H1 (cell line): ENCODE measurements around the gene CLCF1. TPM values are rescaled to one million over a fixed set of nuclear protein-coding genes. Genes with fewer than 3 reads are reported as not detected.

ENCODE experiments used
- CTCF ChIA-PET: fragments of 300-600 bp; sonication (Branson Sonifier 250); formaldehyde crosslinking; loops from one replicate; lab custom pipeline; 2021; ENCODE audit not compliant: partially characterized antibody; lab: Charles Lee
- POLR2A ChIA-PET: fragments of 300-600 bp; sonication (Branson Sonifier 250); formaldehyde crosslinking; loops from one replicate; lab custom pipeline; 2021; ENCODE audit warnings: inconsistent platforms; ENCODE audit not compliant: partially characterized antibody; lab: Charles Lee
- DNase-seq, 2 experiments: peaks; one replicate each; pipeline versions ENCODE4 v3.0.0 to v3.0.0-alpha.2; 2010 to 2022; ENCODE audit warnings: low spot score in 2 of 2, low read depth in 1 of 2, mixed read lengths in 1 of 2
- FAIRE-seq: peaks from 2 replicates; lab custom pipeline; 2011; peaks lifted over from hg19 to GRCh38; lab: Jason Lieb, UNC
- H2AFZ ChIP-seq: 2 replicates; pipeline ENCODE4 v1.8.1; 2012; ENCODE audit warnings: low read length, inconsistent platforms
- H2AK5ac ChIP-seq: 2 replicates; pipeline ENCODE4 v1.6.1; 2013; ENCODE audit warnings: low read depth, low read length
- H2BK120ac ChIP-seq: replicated peaks from 2 replicates; pipeline ENCODE3; 2013; ENCODE audit warnings: low read depth, low read length, inconsistent platforms
- H2BK12ac ChIP-seq: 2 replicates; pipeline ENCODE4 v1.6.1; 2013; ENCODE audit warnings: low read depth, low read length
- H2BK15ac ChIP-seq: 2 replicates; pipeline ENCODE4 v1.6.1; 2013; ENCODE audit warnings: low read length
- H2BK20ac ChIP-seq: 2 replicates; pipeline ENCODE4 v1.6.1; 2013; ENCODE audit warnings: low read length
- H2BK5ac ChIP-seq: 2 replicates; pipeline ENCODE4 v1.6.1; 2013; ENCODE audit warnings: low read depth, low read length
- H3K14ac ChIP-seq: 2 replicates; pipeline ENCODE4 v1.6.1; 2013; ENCODE audit warnings: inconsistent platforms; ENCODE audit not compliant: insufficient read length
- H3K18ac ChIP-seq: 2 replicates; pipeline ENCODE4 v1.6.1; 2013; ENCODE audit warnings: low read length; ENCODE audit errors: extremely low read depth
- H3K23ac ChIP-seq: 2 replicates; pipeline ENCODE4 v1.6.1; 2013; ENCODE audit warnings: inconsistent platforms; ENCODE audit not compliant: insufficient read length
- H3K23me2 ChIP-seq: 2 replicates; pipeline ENCODE4 v1.6.1; 2013; ENCODE audit warnings: low read depth, low read length
- H3K27ac ChIP-seq: 2 replicates; pipeline ENCODE4 v1.6.1; 2011; ENCODE audit warnings: low read depth, low read length, inconsistent platforms
- H3K27me3 ChIP-seq, 4 experiments: replicated peaks in 1 of 4; 1 replicate in 1 of 4; 2 replicates in 3 of 4; pipeline versions ENCODE4 v1.6.1 to v1.8.1; 2011 to 2013; ENCODE audit warnings: low read length in 3 of 4, mild to moderate bottlenecking in 3 of 4, inconsistent platforms in 2 of 4, mixed read lengths in 2 of 4, moderate library complexity in 1 of 4; ENCODE audit not compliant: control insufficient read depth in 3 of 4, insufficient read depth in 3 of 4; ENCODE audit errors: extremely low read depth in 1 of 4
- H3K36me3 ChIP-seq, 4 experiments: 2 replicates each; pipeline versions ENCODE4 v1.6.1 to v1.8.1; 2011 to 2013; ENCODE audit warnings: mild to moderate bottlenecking in 4 of 4, low read length in 3 of 4, moderate library complexity in 2 of 4, control low read depth in 1 of 4, inconsistent platforms in 1 of 4; ENCODE audit not compliant: insufficient read depth in 4 of 4, control insufficient read depth in 2 of 4
- H3K4ac ChIP-seq: replicated peaks from 2 replicates; pipeline ENCODE3; 2013; ENCODE audit warnings: low read length, low read depth, mixed read lengths, inconsistent platforms; ENCODE audit not compliant: insufficient read length
- H3K4me1 ChIP-seq, 4 experiments: replicated peaks in 1 of 4; 1 replicate in 1 of 4; 2 replicates in 3 of 4; pipeline versions ENCODE4 v1.6.1 to v1.8.1; 2011 to 2013; ENCODE audit warnings: low read length in 3 of 4, inconsistent platforms in 2 of 4, mixed read lengths in 1 of 4; ENCODE audit not compliant: insufficient read depth in 4 of 4, control insufficient read depth in 3 of 4
- H3K4me2 ChIP-seq, 2 experiments: 2 replicates each; pipeline versions ENCODE4 v1.6.1 to v1.8.1; 2011 to 2013; ENCODE audit warnings: low read depth in 2 of 2, low read length in 2 of 2, control low read depth in 1 of 2, inconsistent platforms in 1 of 2, mild to moderate bottlenecking in 1 of 2; ENCODE audit not compliant: insufficient read depth in 1 of 2
- H3K4me3 ChIP-seq, 4 experiments: fragments of 200-600, 300-600 bp in 1 of 4; sonication (generic), shearing (Covaris generic), sonication (Bioruptor Twin) in 1 of 4; 2 replicates each; pipeline versions ENCODE4 v1.5.1 to v1.8.1; 2011 to 2016; ENCODE audit warnings: low read length in 4 of 4, low read depth in 3 of 4, control low read depth in 2 of 4, inconsistent platforms in 2 of 4, mild to moderate bottlenecking in 2 of 4, mixed read lengths in 1 of 4, moderate library complexity in 1 of 4; ENCODE audit not compliant: insufficient read depth in 2 of 4; ENCODE audit errors: extremely low read depth in 1 of 4
- H3K56ac ChIP-seq: replicated peaks from 2 replicates; pipeline ENCODE3; 2013; ENCODE audit warnings: low read depth, mild to moderate bottlenecking, mixed read lengths, low read length, inconsistent platforms; ENCODE audit not compliant: insufficient read length
- H3K79me1 ChIP-seq: 2 replicates; pipeline ENCODE4 v1.6.1; 2013; ENCODE audit warnings: low read depth, low read length, control low read depth
- H3K79me2 ChIP-seq, 2 experiments: 2 replicates each; pipeline versions ENCODE4 v1.6.1 to v1.8.1; 2012 to 2013; ENCODE audit warnings: low read length in 2 of 2, mild to moderate bottlenecking in 2 of 2, inconsistent platforms in 1 of 2; ENCODE audit not compliant: insufficient read depth in 2 of 2, control insufficient read depth in 1 of 2
- H3K9ac ChIP-seq, 4 experiments: replicated peaks in 1 of 4; 1 replicate in 1 of 4; 2 replicates in 3 of 4; pipeline versions ENCODE4 v1.6.1 to v1.8.1; 2011 to 2013; ENCODE audit warnings: low read depth in 3 of 4, low read length in 3 of 4, control low read depth in 2 of 4, mild to moderate bottlenecking in 2 of 4, moderate library complexity in 2 of 4, inconsistent platforms in 1 of 4; ENCODE audit errors: extremely low read depth in 1 of 4
- H3K9me3 ChIP-seq, 2 experiments: 2 replicates each; pipeline versions ENCODE4 v1.6.1 to v1.8.1; 2012 to 2013; ENCODE audit warnings: mild to moderate bottlenecking in 2 of 2, moderate library complexity in 2 of 2, control low read depth in 1 of 2, inconsistent platforms in 1 of 2, low read depth in 1 of 2, low read length in 1 of 2, mixed read lengths in 1 of 2; ENCODE audit not compliant: insufficient read depth in 2 of 2
- H4K20me1 ChIP-seq, 2 experiments: replicated peaks in 1 of 2; 2 replicates each; pipeline versions ENCODE3 to v1.8.1; 2011 to 2013; ENCODE audit warnings: inconsistent platforms in 2 of 2, low read length in 2 of 2, mild to moderate bottlenecking in 1 of 2; ENCODE audit not compliant: insufficient read depth in 2 of 2, control insufficient read depth in 1 of 2
- H4K5ac ChIP-seq: 2 replicates; pipeline ENCODE4 v1.6.1; 2013; ENCODE audit warnings: low read length, low read depth, mixed read lengths, inconsistent platforms; ENCODE audit not compliant: insufficient read length
- H4K8ac ChIP-seq: 2 replicates; pipeline ENCODE4 v1.8.0; 2013; ENCODE audit warnings: mild to moderate bottlenecking, moderate library complexity, low read length, inconsistent platforms; ENCODE audit not compliant: insufficient read depth; ENCODE audit errors: extremely low read depth
- H4K91ac ChIP-seq: replicated peaks from 2 replicates; pipeline ENCODE3; 2013; ENCODE audit warnings: low read length, mixed read lengths, inconsistent platforms; ENCODE audit not compliant: insufficient read length
- BRCA1 ChIP-seq: IDR thresholded peaks from 2 replicates; pipeline ENCODE4 v1.6.1; 2012; ENCODE audit warnings: low read depth, low read length, improper control_type of control experiment
- CREB1 ChIP-seq: IDR thresholded peaks from 2 replicates; pipeline ENCODE4 v1.6.1; 2012; ENCODE audit warnings: inconsistent platforms
- POU5F1 ChIP-seq: IDR thresholded peaks from 2 replicates; pipeline ENCODE4 v1.6.1; 2011; ENCODE audit warnings: low read depth, mild to moderate bottlenecking, low read length, moderate library complexity
- WGBS, 2 experiments: shearing (Covaris generic) in 1 of 2; methylation state at CpG; one replicate each; pipeline versions ENCODE4 v1.1.6 to v1.1.7; 2013 to 2015; ENCODE audit warnings: low lambda C conversion rate in 2 of 2, mixed read lengths in 2 of 2, inconsistent platforms in 1 of 2, low coverage in 1 of 2, missing lambda C conversion rate in 1 of 2; ENCODE audit not compliant: insufficient replicate concordance in 2 of 2, insufficient coverage in 1 of 2, insufficient read length in 1 of 2; ENCODE audit errors: extremely low coverage in 1 of 2, missing lambda C conversion rate in 1 of 2; 5-methylcytosine and 5-hydroxymethylcytosine counted together
- polyA plus RNA-seq, 7 experiments: library from polyadenylated mRNA; depleted of rRNA in 3 of 7; stranded (reverse) in 5 of 7; unstranded in 2 of 7; fragments of >200 nt in 5 of 7; fragments of 200-250 nt in 2 of 7; gene quantifications; 1 replicate in 5 of 7; 2 replicates in 1 of 7; 4 replicates in 1 of 7; pipeline versions ENCODE4 v1.2.1 to v1.2.3, GENCODE V29; 2011 to 2013; ENCODE audit warnings: missing spikeins in 2 of 7, mixed read lengths in 2 of 7
- total RNA-seq: library from RNA; stranded (reverse); fragmentation: NEBNext Ultra II Directional; extraction: Animal tissue kit (Norgen Biotek cat#: 25700); gene quantifications from 2 replicates; pipeline ENCODE4 v1.2.1, GENCODE V29; 2021
- TF ChIP-seq, protein P1 (sequence below): IDR thresholded peaks from 2 replicates; pipeline ENCODE4 v1.6.1; 2012; ENCODE audit warnings: low read length, inconsistent platforms

Gene CLCF1
- total and polyA plus RNA-seq, 2 of the 8 experiments (the other 6 are each of a cell fraction or from before 2014, with no cell fraction given) = 0.32 to 1.2 TPM

GRCh38 chr11:67400251-67400941 is 27.0 kb upstream of the CLCF1 start:
- no peak overlapping the region for H3K14ac ChIP-seq

More at GRCh38 chr11:67400251-67400941, 27.0 kb upstream of the CLCF1 start:
- Histone ChIP-seq H4K20me1 (peaks cover 0 to 13% of the 10 kb centered on the region in 2 experiments), H2BK120ac (no peak overlapping the region), H4K5ac (no peak overlapping the region), H3K9me3 (no peaks in the 10 kb centered on the region), H2AK5ac (no peak overlapping the region), H3K79me2 (peaks cover 0 to 10% of the 10 kb centered on the region in 2 experiments; a peak in 2 of 4 replicates), H2BK15ac (no peak overlapping the region), H3K9ac (peak overlapping the region in 2 of 4 experiments; percentile 56 to 79; a peak in 3 of 7 replicates), H3K4me2 (peak overlapping the region; percentile 86), H3K36me3 (peaks cover 6 to 21% (median 18%) of the 10 kb centered on the region in 4 experiments; a peak in 6 of 8 replicates), H2BK12ac (no peak overlapping the region), H4K8ac (no peak overlapping the region; the same call in 1 of the 2 replicates)
- POLR2A ChIA-PET = interaction anchor here (0.8 to 4.3 kb wide), 18 partner anchors 8 to 114 kb away, joined by 3 to 31 read pairs (median 4); partner anchors contain the start of genes PTPRCAP, RAD9A, RPS6KB2 and SSH3
- TF ChIP-seq, protein P1, sequence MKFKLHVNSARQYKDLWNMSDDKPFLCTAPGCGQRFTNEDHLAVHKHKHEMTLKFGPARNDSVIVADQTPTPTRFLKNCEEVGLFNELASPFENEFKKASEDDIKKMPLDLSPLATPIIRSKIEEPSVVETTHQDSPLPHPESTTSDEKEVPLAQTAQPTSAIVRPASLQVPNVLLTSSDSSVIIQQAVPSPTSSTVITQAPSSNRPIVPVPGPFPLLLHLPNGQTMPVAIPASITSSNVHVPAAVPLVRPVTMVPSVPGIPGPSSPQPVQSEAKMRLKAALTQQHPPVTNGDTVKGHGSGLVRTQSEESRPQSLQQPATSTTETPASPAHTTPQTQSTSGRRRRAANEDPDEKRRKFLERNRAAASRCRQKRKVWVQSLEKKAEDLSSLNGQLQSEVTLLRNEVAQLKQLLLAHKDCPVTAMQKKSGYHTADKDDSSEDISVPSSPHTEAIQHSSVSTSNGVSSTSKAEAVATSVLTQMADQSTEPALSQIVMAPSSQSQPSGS = no peak
- TF ChIP-seq BRCA1 (no peak), CREB1 (no peak), POU5F1 (no peak)
- TF ChIP-seq, all 59 proteins: peak for 0
- Histone ChIP-seq H4K91ac (no peak overlapping the region), H3K18ac (no peak overlapping the region), H3K27ac (no peak overlapping the region), H3K4me3 (peak overlapping the region; percentile 44 to 98 (median 73)), H3K23ac (no peak overlapping the region), H3K4ac (no peak overlapping the region), H3K4me1 (peaks cover 0 to 11% (median 4%) of the 10 kb centered on the region in 4 experiments; a peak in 5 of 7 replicates), H2BK20ac (no peak overlapping the region), H2BK5ac (no peak overlapping the region), H3K56ac (no peak overlapping the region), H3K27me3 (no peaks in the 10 kb centered on the region), H3K23me2 (peaks cover 4% of the 10 kb centered on the region; the same call in 1 of the 2 replicates), H2AFZ (no peak overlapping the region), H3K79me1 (peaks cover 3% of the 10 kb centered on the region)
- DNase-seq (no peak), FAIRE-seq (no peak)
- WGBS, 2 experiments = 89% methylated on average over 22 of the region's 23 CpGs; no CpG with 5 or more reads in 1 of the 2 experiments
- CTCF ChIA-PET = interaction anchor here (0.6 to 4.9 kb wide), 13 partner anchors 9 to 138 kb away, joined by 3 to 25 read pairs (median 10); partner anchors contain the start of genes POLD4 and RAD9A
